HuH-7 (cell line): ENCODE results near the gene NUTM2G.
"Not testable (repeated sequence)": the region's sequence is repeated elsewhere in the genome, so short reads cannot be mapped to it uniquely, and the experiment has no call there.

Source experiments
- DNase-seq: peaks from one replicate; pipeline ENCODE4 v3.0.0; 2011; ENCODE audit warnings: low spot score

NUTM2G gene

DNA sequence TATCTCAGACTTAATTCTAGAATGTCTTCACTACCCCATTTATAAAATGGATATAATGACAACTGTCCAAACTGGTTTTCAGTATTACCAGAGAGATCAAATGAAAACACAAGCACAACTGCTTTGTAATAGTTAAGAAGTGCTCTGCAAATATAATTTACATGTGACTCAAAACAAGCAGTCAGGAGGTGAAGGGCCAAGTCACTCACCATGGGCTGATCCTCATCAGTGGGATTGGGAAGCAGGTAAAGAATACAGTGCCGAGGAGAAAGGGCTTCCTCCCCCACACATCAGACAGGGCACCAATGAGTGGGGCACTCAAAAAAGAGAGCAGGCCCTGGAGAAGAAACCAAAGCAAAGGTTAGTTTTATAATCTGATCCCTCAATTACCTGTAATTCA is 20.7 kb downstream of the NUTM2G start:
- DNase-seq, result not testable (repeated sequence)

DNA sequence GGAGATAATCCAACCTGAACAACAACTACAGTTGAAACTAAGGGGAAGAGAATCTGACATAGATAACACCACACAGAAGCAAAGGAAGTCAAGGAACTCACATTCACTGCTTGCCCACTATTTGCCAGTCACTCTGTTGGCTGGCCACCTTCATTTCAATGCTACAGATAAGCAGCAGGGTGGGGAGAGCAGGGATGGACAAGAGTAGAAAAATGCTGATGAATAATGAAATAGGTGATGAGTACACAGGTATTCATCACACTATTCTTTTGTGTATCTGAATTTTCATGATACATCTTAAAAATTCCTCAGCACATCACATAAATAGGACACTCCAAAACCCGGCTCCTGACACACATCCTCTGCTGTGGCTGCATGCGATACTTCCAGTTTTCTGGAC is 21.9 kb downstream of the NUTM2G start:
- DNase-seq, result not testable (repeated sequence)

DNA sequence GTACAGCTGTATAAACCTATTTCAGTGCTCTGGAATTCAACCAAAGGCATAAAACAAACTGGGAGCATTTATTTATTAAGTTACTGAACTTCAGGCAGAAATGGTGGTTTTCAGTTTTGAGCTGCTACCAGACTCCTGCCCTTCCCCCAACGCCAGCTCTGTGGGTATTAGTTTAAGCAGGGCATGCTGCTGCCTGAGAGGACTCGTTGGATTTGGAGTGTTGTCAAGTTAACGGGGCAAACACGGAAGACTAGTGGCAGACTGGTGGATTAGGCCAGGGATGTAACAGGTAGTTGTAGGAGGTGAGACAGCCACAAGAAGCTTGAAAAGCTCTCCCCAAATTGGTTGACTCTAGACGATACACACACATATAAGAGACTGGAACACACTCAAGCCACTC is 38.9 kb downstream of the NUTM2G start:
- not testable (repeated sequence) for DNase-seq

GRCh38 chr9:96972552-96972951 is 43.9 kb downstream of the NUTM2G start:
- not testable (repeated sequence) for DNase-seq

DNA sequence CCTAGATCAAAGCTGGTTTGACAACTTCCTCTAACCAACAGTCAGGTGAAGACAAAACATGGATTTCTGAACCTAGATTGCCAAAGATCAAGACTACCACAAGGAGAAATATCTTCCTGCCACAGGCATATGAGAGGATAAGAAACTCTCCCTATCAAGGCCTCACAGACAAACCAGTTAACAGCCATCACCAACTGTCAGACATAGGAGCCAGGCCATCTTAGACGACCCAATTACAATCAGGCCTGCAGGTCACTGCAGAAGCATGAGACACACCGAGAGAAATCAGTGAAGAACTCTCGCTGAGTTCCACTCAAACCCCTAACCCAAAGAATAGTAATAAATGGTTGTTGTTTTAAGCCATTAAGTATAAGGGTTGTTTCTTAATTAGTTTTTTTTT is 45.4 kb downstream of the NUTM2G start:
- DNase-seq, result not testable (repeated sequence)

- DNase-seq, result not testable (repeated sequence)
Measured at GRCh38 chr9:96983496-96984122, 55.0 kb downstream of the NUTM2G start.

DNA sequence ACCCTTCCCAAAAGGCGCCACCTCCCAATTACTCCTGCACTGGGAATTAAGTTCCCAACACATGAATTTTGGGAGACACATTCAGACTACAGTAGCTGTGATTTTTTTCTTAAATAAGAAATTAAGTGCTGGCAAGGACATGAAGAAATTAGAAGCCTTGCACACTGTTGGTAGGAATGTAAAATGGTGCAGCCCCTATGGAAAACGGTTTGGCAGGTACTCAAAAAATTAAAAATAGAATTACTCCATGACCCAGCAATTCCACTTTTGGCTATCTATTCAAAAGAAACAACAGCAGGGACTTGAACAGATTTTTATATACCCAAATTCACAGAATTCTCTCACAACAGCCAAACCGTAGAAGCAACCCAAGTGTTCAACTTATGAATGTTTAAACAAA is 55.5 kb downstream of the NUTM2G start:
- DNase-seq, result not testable (repeated sequence)

DNA sequence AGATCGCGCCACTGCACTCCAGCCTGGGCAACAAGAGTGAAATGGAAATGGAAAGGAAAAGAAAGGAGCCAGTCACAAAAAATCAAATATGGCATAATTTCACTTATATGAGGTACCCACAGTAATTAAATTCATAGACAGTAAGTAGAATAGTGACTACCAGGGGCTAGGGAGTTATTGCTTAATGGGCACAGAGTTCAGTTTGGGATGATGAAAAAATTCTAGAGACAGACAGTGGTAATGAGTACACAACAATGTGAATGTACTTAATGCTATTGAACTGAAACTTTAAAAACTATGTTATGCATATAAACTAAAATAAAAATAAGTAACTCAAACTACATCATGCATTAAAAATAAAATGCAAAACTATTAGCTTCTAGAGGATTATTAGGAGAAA is 56.2 kb downstream of the NUTM2G start:
- not testable (repeated sequence) for DNase-seq
